ENCODE data around the gene AHNAK.
A peak's percentile ranks its signal among the peaks of the same experiment; 100 is the strongest.

The AHNAK gene

DNA sequence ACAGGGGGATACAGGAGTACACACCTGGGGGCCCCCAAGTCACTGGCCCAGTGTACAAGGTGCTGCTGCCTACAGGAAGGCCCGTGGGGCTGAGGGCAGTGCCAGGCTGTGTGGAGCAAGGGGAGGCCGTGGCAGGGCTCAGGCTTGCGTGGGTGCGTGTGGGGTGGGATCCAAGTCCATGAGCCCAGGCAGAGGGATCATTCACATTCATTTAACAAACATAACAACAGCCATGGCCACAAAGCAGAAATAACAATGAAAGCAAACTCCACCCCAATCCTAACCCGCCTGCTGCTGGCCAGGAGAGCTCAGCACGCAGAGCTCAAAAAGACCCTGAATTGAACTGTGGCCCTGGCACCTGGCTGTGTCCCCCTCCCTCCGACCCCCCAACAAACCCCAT, 144.8 kb downstream of the AHNAK start:
- Histone ChIP-seq H3K9me3 (ENCODE audit: control extremely low read depth in 1 of 5, control insufficient read depth in 4 of 5, insufficient read depth in 2 of 5, low read depth in 1 of 5, low read length in 4 of 5) (no peaks in the 10 kb centered on the region), H3K36me3 (ENCODE audit: control insufficient read depth in 4 of 4, insufficient read depth in 4 of 4, low read length in 3 of 4) (no peaks in the 10 kb centered on the region), H3K27ac (ENCODE audit: insufficient read depth in 1 of 2, low read depth in 1 of 2, low read length in 2 of 2, poor library complexity in 1 of 2, severe bottlenecking in 2 of 2) (no peak overlapping the region), H3K4me1 (ENCODE audit: control extremely low read depth in 1 of 4, control insufficient read depth in 4 of 4, insufficient read depth in 4 of 4, low read length in 3 of 4) (peaks cover 0 to 55% (median 34%) of the 10 kb centered on the region in 4 experiments), H3K27me3 (replicated peaks in 2 of 5; ENCODE audit: control insufficient read depth in 4 of 5, insufficient read depth in 5 of 5, low read length in 4 of 5) (no peaks in the 10 kb centered on the region), H3K4me3 (ENCODE audit: control insufficient read depth in 1 of 7, extremely low read depth in 1 of 7, insufficient read depth in 4 of 7, low read depth in 2 of 7, low read length in 6 of 7) (peak overlapping the region in 3 of 7 experiments; percentile 33 to 57 (median 41))
- CTCF ChIA-PET = interaction anchor here (0.9 to 2.4 kb wide), 7 partner anchors 9 to 159 kb away, joined by 3 to 12 read pairs (median 7); no protein-coding TSS in a partner anchor
- 58% methylated on average over 2 of the region's 7 CpGs for WGBS (ENCODE audit: insufficient coverage)
- no peak for DNase-seq
- POLR2A ChIA-PET = no interaction called here

DNA sequence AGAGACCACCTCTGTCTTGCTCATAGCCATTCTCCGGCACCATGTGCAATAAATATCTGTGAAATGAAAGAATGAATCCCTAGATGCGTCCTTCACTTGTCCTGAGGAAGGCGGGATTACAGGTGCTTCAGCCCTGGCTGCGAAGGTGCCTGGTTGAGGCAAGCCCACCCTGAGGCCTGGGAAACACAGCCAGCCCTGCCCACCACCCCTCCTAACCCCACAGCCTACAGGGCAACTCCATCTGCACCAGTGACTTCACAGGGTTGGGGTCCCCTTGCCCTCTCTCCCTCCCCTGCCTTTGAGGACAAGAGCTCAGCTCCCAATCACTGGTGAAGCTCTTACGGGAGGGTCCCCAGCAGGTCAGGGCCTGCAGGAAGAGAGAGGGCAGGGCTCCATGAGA, 145.2 kb downstream of the AHNAK start:
- ChIA-PET CTCF (interaction anchor here (1.2 to 2.4 kb wide), 6 partner anchors 9 to 159 kb away, joined by 5 to 12 read pairs (median 8); no protein-coding TSS in a partner anchor), POLR2A (interaction anchor here (0.6 kb wide), 1 partner anchor 1300 kb away, joined by 3 read pairs; no protein-coding TSS in a partner anchor)
- no peaks in the 10 kb centered on the region for H3K36me3 ChIP-seq (ENCODE audit: control insufficient read depth in 4 of 4, insufficient read depth in 4 of 4, low read length in 3 of 4)
- H3K4me3 ChIP-seq (ENCODE audit: control insufficient read depth in 1 of 7, extremely low read depth in 1 of 7, insufficient read depth in 4 of 7, low read depth in 2 of 7, low read length in 6 of 7) = peak overlapping the region in 2 of 7 experiments; percentile 13 to 57
- no peaks in the 10 kb centered on the region for H3K9me3 ChIP-seq (ENCODE audit: control extremely low read depth in 1 of 5, control insufficient read depth in 4 of 5, insufficient read depth in 2 of 5, low read depth in 1 of 5, low read length in 4 of 5)
- no peak for DNase-seq
- no peaks in the 10 kb centered on the region for H3K27me3 ChIP-seq (replicated peaks in 2 of 5; ENCODE audit: control insufficient read depth in 4 of 5, insufficient read depth in 5 of 5, low read length in 4 of 5)
- H3K27ac ChIP-seq (ENCODE audit: insufficient read depth in 1 of 2, low read depth in 1 of 2, low read length in 2 of 2, poor library complexity in 1 of 2, severe bottlenecking in 2 of 2) = no peak overlapping the region
- 80% methylated on average over 2 of the region's 5 CpGs for WGBS (ENCODE audit: insufficient coverage)
- peaks cover 0 to 60% (median 35%) of the 10 kb centered on the region in 4 experiments for H3K4me1 ChIP-seq (ENCODE audit: control extremely low read depth in 1 of 4, control insufficient read depth in 4 of 4, insufficient read depth in 4 of 4, low read length in 3 of 4)

DNA sequence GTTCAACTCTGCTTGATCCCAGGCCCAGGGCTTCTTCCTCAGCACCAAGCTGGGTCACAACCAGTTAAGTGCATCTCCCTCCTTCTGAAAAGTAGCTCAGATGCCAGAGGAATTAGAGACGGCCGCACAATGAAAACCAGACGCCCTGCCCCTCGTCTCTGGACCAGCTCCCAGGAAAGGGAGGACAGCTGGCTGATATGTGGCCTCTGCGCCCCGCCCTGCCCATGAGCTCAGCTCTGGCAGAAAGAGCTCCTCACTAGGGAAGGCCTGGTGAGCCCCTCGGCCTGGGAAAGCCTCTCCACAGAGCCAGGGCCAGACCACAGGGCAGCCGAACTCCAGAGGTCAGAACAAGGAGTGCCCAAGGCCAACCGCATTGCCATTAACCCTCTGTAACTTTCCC, 145.8 kb downstream of the AHNAK start:
- Histone ChIP-seq H3K4me3 (ENCODE audit: control insufficient read depth in 1 of 7, extremely low read depth in 1 of 7, insufficient read depth in 4 of 7, low read depth in 2 of 7, low read length in 6 of 7) (no peak overlapping the region), H3K36me3 (ENCODE audit: control insufficient read depth in 4 of 4, insufficient read depth in 4 of 4, low read length in 3 of 4) (no peaks in the 10 kb centered on the region), H3K27ac (ENCODE audit: insufficient read depth in 1 of 2, low read depth in 1 of 2, low read length in 2 of 2, poor library complexity in 1 of 2, severe bottlenecking in 2 of 2) (no peak overlapping the region), H3K27me3 (replicated peaks in 2 of 5; ENCODE audit: control insufficient read depth in 4 of 5, insufficient read depth in 5 of 5, low read length in 4 of 5) (no peaks in the 10 kb centered on the region), H3K4me1 (ENCODE audit: control extremely low read depth in 1 of 4, control insufficient read depth in 4 of 4, insufficient read depth in 4 of 4, low read length in 3 of 4) (peaks cover 0 to 65% (median 35%) of the 10 kb centered on the region in 4 experiments), H3K9me3 (ENCODE audit: control extremely low read depth in 1 of 5, control insufficient read depth in 4 of 5, insufficient read depth in 2 of 5, low read depth in 1 of 5, low read length in 4 of 5) (no peaks in the 10 kb centered on the region)
- 97% methylated on average over 9 of the region's 9 CpGs for WGBS (ENCODE audit: insufficient coverage)
- ChIA-PET CTCF (interaction anchor here (0.6 to 2.1 kb wide), 5 partner anchors 21 to 160 kb away, joined by 3 to 9 read pairs (median 5); no protein-coding TSS in a partner anchor), POLR2A (interaction anchor here (0.6 kb wide), 1 partner anchor 21 kb away, joined by 3 read pairs; no protein-coding TSS in a partner anchor)
- no peak for DNase-seq

DNA sequence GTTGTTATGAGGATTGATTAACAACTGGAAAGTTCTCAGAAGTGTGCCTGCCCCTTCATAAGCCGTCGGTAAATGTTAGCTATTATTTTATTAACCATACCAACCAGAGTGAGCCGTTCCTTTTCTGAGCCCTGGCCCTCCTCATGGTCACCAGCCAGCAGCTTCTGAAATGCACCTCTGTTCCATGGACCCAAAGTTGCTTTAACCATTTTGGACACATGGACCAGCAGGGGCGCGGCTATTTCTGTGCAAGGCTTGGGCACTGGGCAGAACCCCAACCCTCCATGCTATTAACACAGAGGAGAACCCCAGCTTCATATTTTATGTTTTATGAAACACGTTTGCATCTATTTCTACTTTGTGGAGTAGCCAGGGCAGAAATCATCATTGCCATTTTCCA, 146.3 kb downstream of the AHNAK start:
- ChIA-PET CTCF (interaction anchor here (0.6 to 2.1 kb wide), 8 partner anchors 9 to 160 kb away, joined by 3 to 9 read pairs (median 5); no protein-coding TSS in a partner anchor), POLR2A (interaction anchor here (0.6 kb wide), 1 partner anchor 22 kb away, joined by 3 read pairs; no protein-coding TSS in a partner anchor)
- Histone ChIP-seq H3K36me3 (ENCODE audit: control insufficient read depth in 4 of 4, insufficient read depth in 4 of 4, low read length in 3 of 4) (no peaks in the 10 kb centered on the region), H3K9me3 (ENCODE audit: control extremely low read depth in 1 of 5, control insufficient read depth in 4 of 5, insufficient read depth in 2 of 5, low read depth in 1 of 5, low read length in 4 of 5) (no peaks in the 10 kb centered on the region), H3K4me3 (ENCODE audit: control insufficient read depth in 1 of 7, extremely low read depth in 1 of 7, insufficient read depth in 4 of 7, low read depth in 2 of 7, low read length in 6 of 7) (no peak overlapping the region), H3K27me3 (replicated peaks in 2 of 5; ENCODE audit: control insufficient read depth in 4 of 5, insufficient read depth in 5 of 5, low read length in 4 of 5) (no peaks in the 10 kb centered on the region), H3K27ac (ENCODE audit: insufficient read depth in 1 of 2, low read depth in 1 of 2, low read length in 2 of 2, poor library complexity in 1 of 2, severe bottlenecking in 2 of 2) (no peak overlapping the region), H3K4me1 (ENCODE audit: control extremely low read depth in 1 of 4, control insufficient read depth in 4 of 4, insufficient read depth in 4 of 4, low read length in 3 of 4) (peaks cover 0 to 68% (median 35%) of the 10 kb centered on the region in 4 experiments)
- DNase-seq = no peak
- 95% methylated on average over 6 of the region's 6 CpGs for WGBS (ENCODE audit: insufficient coverage)

DNA sequence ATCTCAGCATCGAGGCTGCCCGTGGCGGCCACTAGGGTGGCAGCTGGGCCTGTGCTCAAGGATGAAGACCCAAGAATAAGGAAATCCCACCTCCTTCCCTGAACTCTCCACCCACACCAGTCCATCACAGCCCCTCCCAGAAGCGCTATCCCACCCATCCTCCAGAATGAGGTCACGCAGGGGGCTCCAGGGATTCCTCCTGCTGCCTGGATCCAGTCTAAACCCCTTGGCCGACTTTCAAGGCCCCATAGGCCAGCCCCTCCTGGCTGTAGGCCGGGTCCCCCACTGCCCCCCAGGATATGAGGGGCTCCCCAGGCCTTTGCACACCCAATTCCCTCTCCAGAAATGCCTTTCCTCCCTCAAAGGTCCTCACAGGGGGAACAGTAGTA, 146.7 kb downstream of the AHNAK start:
- Histone ChIP-seq H3K36me3 (ENCODE audit: control insufficient read depth in 4 of 4, insufficient read depth in 4 of 4, low read length in 3 of 4) (no peaks in the 10 kb centered on the region), H3K9me3 (ENCODE audit: control extremely low read depth in 1 of 5, control insufficient read depth in 4 of 5, insufficient read depth in 2 of 5, low read depth in 1 of 5, low read length in 4 of 5) (no peaks in the 10 kb centered on the region), H3K4me3 (ENCODE audit: control insufficient read depth in 1 of 7, extremely low read depth in 1 of 7, insufficient read depth in 4 of 7, low read depth in 2 of 7, low read length in 6 of 7) (no peak overlapping the region), H3K27ac (ENCODE audit: insufficient read depth in 1 of 2, low read depth in 1 of 2, low read length in 2 of 2, poor library complexity in 1 of 2, severe bottlenecking in 2 of 2) (no peak overlapping the region), H3K27me3 (replicated peaks in 2 of 5; ENCODE audit: control insufficient read depth in 4 of 5, insufficient read depth in 5 of 5, low read length in 4 of 5) (no peaks in the 10 kb centered on the region), H3K4me1 (ENCODE audit: control extremely low read depth in 1 of 4, control insufficient read depth in 4 of 4, insufficient read depth in 4 of 4, low read length in 3 of 4) (peaks cover 0 to 72% (median 37%) of the 10 kb centered on the region in 4 experiments)
- WGBS (ENCODE audit: insufficient coverage) = 70% methylated on average over 5 of the region's 7 CpGs
- ChIA-PET POLR2A (no interaction called here), CTCF (interaction anchor here (0.8 to 2.1 kb wide), 7 partner anchors 10 to 160 kb away, joined by 3 to 9 read pairs (median 5); no protein-coding TSS in a partner anchor)
- no peak for DNase-seq

DNA sequence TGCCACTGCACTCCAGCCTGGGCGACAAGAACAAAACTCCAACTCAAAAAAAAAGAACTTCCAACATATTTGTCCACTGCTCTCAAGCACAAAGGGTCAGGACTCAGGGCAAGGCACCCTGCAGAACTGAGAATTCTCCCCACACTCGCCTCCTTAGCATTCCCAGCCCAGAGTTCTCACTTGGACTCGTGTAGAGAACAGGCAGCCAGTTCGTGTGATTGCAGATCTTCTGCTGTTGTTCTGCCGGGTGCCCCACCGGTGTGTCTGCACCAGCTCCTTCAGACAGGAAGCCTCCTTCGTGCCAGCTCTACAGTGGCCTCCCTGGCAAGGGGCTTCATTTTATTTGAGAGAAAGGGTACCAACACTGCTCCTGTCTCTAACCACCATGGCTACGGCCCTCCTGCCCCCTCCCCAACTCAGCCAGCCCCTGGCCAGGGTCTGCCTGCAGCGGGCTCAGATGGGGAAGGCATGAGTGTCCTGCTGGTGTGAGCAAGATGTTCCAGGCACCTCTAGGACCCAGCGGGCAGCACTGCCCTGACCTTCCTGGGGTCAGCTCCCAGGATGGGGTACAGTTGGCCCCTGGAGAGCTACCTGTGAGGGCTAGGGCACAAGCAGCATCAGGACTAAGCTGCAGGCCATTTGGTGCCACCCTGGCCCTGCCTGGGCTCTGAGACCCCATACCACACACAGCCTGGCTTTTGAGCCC, 147.3 kb downstream of the AHNAK start:
- peak in 2 of 3 donors; percentile 13 to 36 for DNase-seq

More for the DNA sequence above, 147.3 kb downstream of the AHNAK start:
- POLR2A ChIA-PET = no interaction called here
- Histone ChIP-seq H3K9me3 (ENCODE audit: control extremely low read depth in 1 of 5, control insufficient read depth in 4 of 5, insufficient read depth in 2 of 5, low read depth in 1 of 5, low read length in 4 of 5) (no peaks in the 10 kb centered on the region), H3K36me3 (ENCODE audit: control insufficient read depth in 4 of 4, insufficient read depth in 4 of 4, low read length in 3 of 4) (no peaks in the 10 kb centered on the region), H3K4me1 (ENCODE audit: control extremely low read depth in 1 of 4, control insufficient read depth in 4 of 4, insufficient read depth in 4 of 4, low read length in 3 of 4) (peaks cover 0 to 76% (median 37%) of the 10 kb centered on the region in 4 experiments), H3K27me3 (replicated peaks in 2 of 5; ENCODE audit: control insufficient read depth in 4 of 5, insufficient read depth in 5 of 5, low read length in 4 of 5) (no peaks in the 10 kb centered on the region), H3K27ac (ENCODE audit: insufficient read depth in 1 of 2, low read depth in 1 of 2, low read length in 2 of 2, poor library complexity in 1 of 2, severe bottlenecking in 2 of 2) (no peak overlapping the region), H3K4me3 (ENCODE audit: control insufficient read depth in 1 of 7, extremely low read depth in 1 of 7, insufficient read depth in 4 of 7, low read depth in 2 of 7, low read length in 6 of 7) (peak overlapping the region in 1 of 7 experiments; percentile 1)
- WGBS (ENCODE audit: insufficient coverage) = 54% methylated on average over 9 of the region's 10 CpGs
- CTCF ChIA-PET = interaction anchor here (0.8 to 2.1 kb wide), 7 partner anchors 9 to 161 kb away, joined by 3 to 9 read pairs (median 5); no protein-coding TSS in a partner anchor

Measured in common myeloid progenitor, CD34-positive (primary cell).